GM18868 (cell line): ENCODE results near the gene ROS1.
"Not testable (repeated sequence)": the region's sequence is repeated elsewhere in the genome, so short reads cannot be mapped to it uniquely, and the experiment has no call there.

ENCODE experiments used
- ATAC-seq: cut with Tn5 transposase; IDR thresholded peaks from one replicate; pipeline ENCODE4 v1.9.1; 2021; ENCODE audit warnings: mild to moderate bottlenecking, moderate library complexity; ENCODE audit not compliant: unreplicated experiment

ROS1 gene

DNA sequence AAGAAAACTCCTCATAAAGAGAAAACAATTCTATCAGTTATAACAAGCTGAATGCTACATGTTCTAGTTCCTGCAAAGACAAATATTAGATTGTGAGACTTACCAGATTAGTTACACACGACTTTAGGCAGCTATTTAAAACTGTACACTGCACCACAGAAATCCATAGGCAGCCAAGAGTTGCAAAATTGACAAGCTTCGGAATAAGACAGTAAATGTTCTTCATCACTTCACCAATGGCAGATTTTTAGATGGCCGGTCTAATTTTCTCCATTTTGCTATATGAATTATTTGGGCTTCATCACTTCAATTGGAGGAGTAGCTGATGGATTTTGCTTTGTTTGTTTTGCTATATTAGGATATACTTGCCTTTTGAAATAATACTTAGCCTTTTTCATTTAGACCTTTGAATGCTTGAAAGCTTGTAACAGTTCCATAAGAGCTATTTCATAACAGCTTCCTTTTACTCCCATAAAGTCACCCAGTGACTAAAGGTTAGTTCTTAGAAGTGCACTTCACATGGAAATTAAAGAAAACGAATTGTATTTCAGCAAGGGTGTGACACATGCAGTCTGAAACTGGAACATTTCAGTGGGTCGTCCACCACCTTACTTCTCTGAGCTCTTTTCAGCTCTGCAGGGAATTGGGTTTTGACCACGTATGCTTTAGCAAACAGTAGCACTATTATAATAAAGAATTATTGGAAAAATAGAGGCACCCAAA lies at the start of gene ROS1:
ROS1 (minus strand) TSS at position 512 of the 723 bp plus-strand sequence; CDS start at position 226, 286 bp downstream.
- ATAC-seq: no peak

DNA sequence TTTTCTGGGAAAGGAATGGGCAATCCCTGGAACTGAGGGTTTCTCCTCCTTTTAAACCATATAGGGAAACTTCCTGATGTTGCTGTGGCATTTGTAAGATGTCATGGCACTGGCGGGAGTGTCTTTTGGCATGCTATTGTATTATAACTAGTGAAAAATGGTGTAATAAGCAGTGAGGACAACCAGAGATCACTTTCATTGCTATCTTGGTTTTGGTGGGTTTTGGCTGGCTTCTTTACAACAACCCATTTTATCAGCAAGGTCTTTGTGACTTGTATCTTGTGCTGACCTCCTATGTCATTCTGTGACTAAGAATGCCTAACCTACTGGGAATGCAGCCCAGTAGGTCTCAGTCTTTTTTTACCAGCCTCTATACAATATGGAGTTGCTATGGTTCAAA lies 47.7 kb upstream of the ROS1 start:
- ATAC-seq: no peak

DNA sequence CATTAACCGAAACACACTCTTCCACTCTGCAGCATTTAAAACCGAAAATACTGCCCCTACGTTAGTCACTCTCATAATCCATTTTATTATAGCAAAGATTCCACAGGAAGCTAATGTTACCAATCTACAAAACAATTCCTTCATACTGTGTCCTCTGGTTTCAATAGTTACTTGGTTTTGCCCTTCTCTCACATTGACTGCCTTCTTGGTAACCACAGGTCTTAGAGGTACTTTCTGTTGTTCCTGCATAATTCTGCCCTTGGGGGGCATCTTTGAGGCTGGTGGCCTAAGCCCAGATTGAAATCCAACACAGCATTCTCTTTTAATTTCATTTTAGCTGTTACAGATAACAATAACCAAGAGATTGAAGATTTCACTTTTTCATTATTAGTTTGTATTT lies 46.9 kb upstream of the ROS1 start:
- no peak for ATAC-seq

DNA sequence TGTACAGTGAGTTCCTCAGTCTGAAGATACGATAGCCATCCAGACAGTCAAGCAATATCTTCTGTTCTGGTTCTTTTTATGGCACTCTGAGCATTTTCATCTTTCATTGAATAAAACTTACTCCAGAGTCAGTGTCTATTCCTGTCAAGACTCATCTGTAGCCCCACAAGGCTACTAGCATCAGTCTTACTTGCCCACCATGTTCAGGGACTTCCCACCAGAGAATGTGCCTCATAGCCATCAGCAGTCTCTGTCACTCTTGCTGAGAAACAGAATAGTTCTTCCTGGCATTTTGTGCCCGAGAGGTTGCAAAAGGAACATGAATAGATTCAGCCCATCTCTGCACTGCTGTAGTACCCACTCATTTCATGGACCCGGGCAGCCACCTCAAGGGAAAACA lies 44.0 kb upstream of the ROS1 start:
- no peak for ATAC-seq

DNA sequence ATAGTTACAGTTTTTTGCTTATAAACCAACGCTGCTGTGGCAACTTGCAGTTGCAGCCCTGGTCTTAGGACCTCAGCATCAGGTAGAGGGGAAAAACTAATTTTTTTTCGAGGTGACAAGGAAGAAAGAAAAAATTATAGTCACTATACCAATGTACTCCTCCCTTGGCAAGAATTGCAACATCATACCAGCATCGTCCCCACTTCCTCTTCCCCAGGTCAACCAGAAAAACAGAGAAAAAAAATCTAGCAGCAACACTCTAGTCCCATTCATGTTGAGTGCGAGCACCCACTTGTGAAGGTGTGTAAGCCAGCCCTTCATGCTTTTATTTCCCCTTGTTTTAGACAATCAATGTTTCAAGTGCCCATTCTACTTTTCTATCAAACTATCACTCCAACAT lies 43.6 kb upstream of the ROS1 start:
- no peak for ATAC-seq

DNA sequence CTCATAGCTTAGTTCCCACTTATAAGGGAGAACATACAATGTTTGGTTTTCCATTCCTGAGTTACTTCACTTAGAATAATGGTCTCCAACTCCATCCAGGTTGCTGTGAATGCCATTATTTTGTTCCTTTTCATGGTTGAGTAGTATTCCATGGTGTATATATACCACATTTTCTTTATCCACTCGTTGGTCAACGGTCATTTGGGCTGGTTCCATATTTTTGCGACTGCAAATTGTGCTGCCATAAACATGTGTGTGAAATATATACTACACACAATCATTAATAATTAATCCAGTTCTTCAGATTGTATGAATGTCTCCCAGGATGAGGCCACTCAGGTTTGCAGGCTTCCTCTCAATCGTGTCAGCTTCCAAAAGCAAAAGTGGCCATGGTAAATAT lies 42.8 kb upstream of the ROS1 start:
- not testable (repeated sequence) for ATAC-seq

DNA sequence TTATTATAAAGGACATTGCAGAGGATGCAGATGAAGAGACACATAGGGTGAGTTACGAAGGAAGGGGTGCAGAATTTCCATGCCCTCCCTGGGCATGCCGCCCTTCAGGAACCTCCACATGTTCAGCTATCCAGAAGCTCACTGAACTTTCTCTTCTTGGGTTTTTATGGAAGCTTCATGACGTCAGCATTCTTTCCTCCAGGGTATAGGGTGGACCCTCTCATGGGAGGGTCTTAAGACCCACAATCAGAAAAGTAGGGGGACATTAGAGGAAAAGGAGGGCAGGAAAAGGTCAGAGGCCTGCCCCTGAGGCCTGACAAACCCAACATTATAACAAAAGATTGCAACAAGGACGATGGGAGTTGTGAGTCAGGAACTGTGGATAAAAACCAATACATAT lies 42.1 kb upstream of the ROS1 start:
- no peak for ATAC-seq

DNA sequence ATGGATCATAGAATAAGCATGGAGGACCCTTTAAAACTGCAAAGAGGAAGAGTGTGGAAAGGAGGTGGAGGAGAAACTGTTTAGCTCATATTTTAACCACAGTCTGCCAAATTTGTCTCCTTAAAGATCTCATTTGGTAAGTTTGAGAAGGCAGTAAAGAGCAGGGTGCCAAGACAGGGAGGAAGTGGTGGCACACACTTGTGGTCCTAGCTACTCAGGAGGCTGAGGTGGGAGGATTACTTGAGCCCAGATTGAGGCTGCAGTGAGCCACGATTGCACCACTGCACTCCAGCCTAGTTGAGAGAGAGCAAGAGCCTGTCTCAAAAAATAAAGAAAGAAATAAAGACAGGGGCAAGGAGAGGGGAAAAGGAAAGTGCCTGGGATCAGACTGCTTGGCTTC lies 39.9 kb upstream of the ROS1 start:
- no peak for ATAC-seq

DNA sequence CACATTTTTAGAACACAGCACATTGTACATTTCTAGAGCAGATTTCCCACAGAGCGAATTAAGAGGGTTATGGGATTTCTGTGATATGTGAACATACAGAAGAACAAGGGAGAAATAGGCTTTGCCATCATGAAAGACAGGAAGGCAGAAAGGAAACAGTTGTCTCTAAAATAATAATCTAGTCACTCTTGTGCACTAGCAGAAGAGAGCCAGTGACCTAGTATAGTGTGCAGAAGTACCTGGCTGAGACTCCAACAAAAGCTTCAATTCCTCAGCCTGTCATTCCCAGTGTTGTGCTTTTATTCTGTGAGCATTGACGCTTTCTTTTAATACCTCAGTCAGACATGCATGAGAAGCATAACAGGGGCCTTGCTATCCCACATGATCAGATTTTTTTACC lies 39.0 kb upstream of the ROS1 start:
- no peak for ATAC-seq

DNA sequence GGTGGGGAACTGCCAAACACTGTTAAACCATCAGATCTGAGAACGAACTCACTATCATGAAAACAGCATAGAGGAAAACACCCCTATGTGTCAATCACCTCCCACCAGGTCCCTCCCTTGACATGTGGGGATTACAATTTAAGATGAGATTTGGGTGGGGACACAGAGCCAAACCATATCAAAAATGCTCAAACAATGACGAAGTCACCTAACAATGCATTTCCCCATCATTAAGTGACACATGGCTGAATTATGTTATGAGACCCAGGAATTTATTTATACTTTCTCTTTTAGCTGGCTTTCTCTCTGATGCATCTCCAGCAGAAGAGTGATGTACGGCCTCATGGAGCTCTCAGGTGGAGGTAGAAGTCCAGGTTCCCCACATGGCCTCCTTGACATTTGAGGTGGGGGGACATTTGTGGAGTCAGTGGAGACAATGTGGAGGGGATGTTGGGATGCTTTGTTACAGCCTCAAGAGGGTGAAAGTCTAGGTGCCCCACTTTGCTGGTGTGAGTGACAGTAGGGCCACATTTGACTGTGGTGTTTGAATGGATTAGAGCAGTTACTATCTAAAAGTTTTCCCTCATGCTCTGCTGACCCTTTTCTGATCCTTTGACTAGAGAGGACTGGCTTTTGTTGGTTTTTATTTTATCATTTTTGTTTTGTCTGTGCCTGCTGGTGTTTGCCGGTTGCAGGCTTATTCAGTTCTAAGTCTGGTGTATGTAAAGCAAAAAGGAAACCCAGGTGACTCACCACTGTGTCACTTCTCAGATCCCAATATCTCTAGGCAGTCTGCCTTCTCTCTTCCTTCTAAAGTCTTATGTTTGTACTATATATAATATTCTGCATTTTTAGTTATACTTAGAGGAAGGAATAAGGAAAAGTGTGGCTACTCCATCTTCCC lies 38.3 kb upstream of the ROS1 start:
- peak; percentile 88 for ATAC-seq

DNA sequence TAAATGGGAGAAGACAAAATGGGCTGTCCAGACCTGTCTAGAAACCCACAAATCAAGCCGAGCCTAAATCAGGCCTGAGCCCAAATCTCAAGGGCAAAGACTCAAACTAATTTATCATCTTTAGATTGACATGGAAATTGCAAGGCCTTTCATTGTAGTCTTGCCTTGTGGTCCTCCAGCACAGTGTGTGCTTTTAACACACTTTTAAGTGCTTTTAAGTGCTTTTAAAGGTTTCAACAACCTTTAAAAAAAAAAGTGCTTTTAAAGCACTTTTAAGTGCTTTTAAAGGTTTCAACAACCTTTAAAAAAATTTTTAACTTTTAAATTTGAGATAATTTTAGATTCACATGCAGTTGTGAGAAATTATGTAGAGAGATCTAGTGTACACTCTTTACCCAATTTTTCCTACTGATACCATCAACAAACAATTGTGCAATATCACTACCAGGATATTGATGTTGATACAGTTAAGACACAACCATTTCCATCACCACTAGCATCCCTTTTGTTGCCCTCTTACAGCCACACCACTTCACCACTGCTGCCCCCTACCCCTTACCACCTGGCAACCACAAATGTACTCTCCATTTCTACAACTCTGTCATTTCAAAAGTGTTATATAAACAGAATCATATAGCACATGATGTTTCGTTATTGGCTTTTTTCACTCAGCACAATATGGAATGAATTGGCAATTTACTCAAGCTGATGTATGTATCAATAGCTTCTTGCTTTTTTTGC lies 33.6 kb upstream of the ROS1 start:
- ATAC-seq: no peak

DNA sequence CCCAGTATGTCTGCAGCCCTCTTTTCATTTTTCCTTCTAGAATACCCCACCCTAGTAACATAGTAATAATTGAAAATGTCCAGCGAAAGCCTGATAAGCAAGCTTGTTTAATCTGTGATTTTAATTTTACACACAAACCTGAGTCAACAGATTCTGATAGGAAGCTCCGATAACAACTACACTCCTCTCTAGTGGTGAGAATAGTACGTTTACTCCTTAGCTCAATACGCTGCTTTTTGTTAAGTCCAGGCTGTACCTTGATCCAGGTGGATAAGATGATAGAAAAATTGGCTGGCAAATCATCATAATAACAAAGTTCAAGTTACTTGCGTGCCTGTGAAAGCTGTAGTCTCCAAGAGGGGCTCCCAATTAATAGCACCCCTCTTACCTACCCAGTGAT lies 31.3 kb upstream of the ROS1 start:
- ATAC-seq: no peak

DNA sequence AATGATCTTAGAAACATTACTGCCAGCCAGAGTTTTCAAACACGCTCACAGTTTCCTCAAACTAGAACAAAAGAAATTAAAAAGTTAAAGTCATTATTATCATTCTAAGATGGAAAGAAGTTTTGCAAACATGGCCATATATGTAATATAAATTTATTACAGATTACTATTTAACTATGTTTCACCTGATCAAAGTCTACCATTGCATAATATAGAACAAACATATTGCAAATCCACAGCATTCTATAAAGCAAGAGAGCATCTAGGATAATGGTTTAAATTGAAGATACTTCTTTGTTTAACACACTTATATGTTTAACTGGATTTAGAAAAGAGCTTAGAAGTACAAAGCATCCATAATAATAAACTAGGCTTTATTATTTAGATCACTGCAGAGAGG lies 30.5 kb upstream of the ROS1 start:
- no peak for ATAC-seq

DNA sequence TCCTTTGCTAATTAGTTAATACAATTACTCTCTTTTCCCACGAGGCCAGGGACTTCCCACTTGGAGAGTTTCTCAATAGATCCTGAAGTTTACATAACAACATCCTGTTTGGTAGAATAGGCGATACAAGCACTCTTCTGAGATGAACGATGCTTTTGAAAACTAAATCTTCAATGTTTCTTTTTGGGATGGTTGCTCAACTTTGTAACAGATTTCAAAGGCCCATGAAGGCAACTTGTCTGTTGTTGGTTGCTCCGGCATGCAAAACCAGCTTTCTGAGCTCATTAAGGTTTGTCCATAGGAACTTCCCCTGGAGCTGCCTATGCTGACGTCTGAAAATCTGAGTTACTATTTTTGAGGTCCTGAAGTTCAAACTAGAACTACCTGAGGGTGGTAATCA lies 25.9 kb upstream of the ROS1 start:
- no peak for ATAC-seq

DNA sequence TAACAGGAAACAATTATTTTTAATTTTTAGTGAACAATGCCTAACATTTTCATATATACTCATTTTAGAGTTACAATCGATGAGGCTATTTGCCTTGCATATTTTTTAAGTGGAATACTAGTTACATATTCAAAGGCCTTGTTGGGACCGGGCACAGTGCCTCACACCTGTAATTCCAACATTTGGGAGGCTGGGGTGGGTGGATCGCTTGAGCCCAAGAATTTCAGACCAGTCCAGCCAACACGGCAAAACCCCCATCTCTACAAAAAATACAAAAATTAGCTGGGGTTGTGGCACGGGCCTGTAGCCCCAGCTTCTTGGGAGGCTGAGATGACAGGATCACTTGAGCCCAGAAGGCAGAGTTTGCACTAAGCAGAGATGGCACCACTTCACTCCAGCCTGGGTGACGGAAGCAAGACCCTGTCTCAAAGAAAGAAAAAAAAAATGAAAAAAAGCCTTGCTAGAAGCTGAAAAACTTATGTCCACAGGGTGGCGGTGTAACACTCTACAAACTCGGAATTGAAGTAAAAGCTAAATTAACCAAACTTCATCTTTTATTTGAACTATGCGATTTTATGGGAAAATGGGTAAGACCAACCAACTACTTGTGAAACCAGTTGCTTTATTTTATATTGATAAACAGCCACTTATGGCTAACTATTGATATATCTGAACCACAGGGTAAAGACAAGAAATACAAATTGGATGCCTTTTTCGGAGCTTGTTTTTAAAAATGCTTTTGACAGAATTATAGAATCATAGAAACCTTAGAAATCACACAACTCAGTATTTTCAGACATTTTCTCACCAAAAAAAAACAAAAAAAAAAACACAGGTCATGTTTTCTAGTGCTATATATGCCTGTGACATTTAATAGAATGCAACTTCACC lies 24.1 kb upstream of the ROS1 start:
- peak; percentile 54 for ATAC-seq

DNA sequence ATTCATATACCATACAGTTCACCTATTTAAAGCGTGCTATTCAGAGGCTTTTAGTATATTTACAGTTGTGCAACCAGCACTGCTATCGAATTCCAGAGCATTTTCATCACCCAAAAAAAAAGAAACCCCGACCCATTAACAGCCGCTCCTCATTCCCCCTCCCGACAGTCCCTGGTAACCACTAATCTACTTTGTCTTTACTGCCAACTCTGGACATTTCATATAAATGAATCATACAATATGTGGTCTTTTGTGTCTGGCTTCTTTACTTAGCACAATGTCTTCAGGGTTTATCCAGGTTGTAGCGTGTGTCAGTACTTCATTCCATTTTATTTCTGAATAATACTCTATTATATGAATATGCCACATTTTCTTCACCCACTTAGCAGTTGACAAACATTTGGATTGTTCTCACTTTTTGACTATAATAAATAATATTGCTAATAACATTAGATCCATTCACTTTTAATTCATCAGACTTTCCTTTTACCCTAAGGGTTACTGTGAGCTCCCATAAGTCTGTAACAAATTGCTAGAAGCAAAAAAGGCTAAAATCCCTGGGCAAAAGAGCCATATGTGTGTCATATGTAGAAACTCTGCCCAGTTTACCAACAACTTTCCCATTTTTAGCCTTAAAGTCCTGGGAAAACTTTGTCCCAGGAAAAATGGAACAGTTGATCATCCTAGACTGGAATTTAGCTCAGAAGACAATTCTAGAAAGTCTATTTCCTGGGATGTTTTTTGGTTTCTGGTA lies 23.2 kb upstream of the ROS1 start:
- no peak for ATAC-seq

DNA sequence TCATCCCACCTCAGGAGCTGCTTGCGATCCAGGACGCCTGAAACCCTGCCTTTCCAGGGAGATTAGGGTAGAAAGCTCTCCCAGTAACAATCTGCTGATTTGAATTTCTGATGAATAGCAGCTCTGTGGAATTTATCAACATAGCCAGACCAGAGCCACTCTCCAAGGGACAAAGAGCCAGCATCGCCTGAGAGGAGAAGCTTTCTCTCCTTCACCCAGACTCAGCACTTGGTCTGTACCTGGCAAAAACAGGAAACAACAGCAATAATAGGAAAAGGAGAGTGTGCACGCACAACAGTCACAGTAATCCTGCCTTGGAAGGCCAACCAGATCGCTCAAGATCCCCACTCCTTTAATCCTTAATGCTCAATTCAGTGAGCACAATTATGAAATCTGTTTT lies 22.3 kb upstream of the ROS1 start:
- ATAC-seq: no peak

DNA sequence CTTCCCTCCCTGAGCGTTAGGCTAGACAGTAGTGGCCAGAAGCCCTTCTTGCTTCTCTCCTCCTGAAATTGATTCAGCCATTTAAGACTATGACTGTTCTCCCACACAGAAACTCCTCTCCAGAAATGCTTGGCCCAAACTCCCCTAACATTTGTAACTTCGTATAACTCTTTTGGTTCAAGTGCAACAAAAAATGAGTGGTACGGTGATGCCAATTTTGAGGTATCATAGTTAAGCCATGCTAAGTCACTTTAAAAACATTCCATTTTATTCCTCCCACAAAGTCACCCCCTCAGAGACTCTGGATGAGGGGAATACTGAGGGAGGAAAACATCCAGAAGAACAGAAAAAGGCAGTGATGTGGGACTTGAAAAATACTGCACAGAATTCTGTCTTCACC lies 21.1 kb upstream of the ROS1 start:
- ATAC-seq: no peak

DNA sequence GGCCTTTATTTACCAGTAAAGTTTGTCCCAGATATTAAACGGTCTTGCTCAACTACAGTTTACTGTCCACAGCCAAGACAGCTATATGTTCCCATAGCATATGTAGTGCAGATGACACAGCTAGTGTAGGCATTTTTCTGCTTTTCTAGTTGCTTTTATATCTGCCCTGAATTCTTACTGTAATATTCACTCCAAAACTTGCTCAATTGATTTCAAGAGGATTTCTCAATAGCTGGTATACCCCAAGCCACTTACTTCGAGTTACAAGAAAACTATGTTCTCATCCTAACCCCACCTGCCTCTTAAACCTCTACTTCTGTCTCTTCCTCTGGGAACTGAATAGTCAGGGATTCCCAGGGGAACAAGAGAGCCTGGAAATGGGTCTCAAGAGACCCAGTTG lies 18.9 kb upstream of the ROS1 start:
- no peak for ATAC-seq

DNA sequence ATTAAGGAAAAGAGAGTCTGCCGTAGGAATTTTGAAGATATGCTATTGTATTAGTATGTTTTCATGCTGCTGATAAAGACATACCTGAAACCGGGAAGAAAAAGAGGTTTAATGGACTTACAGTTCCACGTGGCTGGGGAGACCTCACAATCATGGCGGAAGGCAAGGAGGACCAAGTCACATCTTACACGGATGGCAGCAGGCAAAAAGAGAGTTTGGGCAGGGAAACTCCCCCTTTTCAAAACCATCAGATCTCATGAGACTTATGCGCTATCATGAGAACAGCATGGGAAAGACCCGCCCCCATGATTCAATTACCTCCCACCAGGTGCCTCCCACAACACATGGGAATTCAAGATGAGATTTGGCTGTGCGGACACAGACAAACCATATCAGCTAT lies 16.6 kb upstream of the ROS1 start:
- not testable (repeated sequence) for ATAC-seq
